GM23338 (cell line): ENCODE measurements around the gene TMC1. TPM values are rescaled to one million over a fixed set of nuclear protein-coding genes. Genes with fewer than 3 reads are reported as not detected.

ENCODE experiments used
- ATAC-seq: fragments of 200-7000 bp; cut with Tn5 transposase; 3 replicates; pipeline ENCODE4 v1.9.1; 2020
- DNase-seq: peaks from one replicate; pipeline ENCODE4 v3.0.0-alpha.2; 2015; ENCODE audit warnings: low spot score
- H2AFZ ChIP-seq: fragments of 200-600 bp; sonication (generic); 2 replicates; pipeline ENCODE4 v1.8.0; 2016; ENCODE audit warnings: antibody characterized with exemption, mild to moderate bottlenecking, moderate library complexity
- H3F3A ChIP-seq: fragments of 200-600 bp; sonication (generic); replicated peaks from 2 replicates; pipeline ENCODE4 v1.8.0; 2017; ENCODE audit warnings: antibody characterized with exemption, mixed run types, low read depth
- H3K27ac ChIP-seq: fragments of 200-600 bp; sonication (generic); 2 replicates; pipeline ENCODE4 v1.6.1; 2016; ENCODE audit warnings: low read depth
- H3K27me3 ChIP-seq: fragments of 200-600 bp; sonication (generic); 2 replicates; pipeline ENCODE4 v1.8.0; 2016; ENCODE audit warnings: mild to moderate bottlenecking, mixed run types, moderate library complexity; ENCODE audit not compliant: insufficient read depth
- H3K36me3 ChIP-seq: fragments of 200-600 bp; sonication (generic); 2 replicates; pipeline ENCODE4 v1.8.0; 2016; ENCODE audit warnings: mild to moderate bottlenecking; ENCODE audit not compliant: insufficient read depth
- H3K4me1 ChIP-seq: fragments of 200-600 bp; sonication (generic); 2 replicates; pipeline ENCODE4 v1.8.0; 2016; ENCODE audit warnings: mild to moderate bottlenecking, moderate library complexity; ENCODE audit not compliant: insufficient read depth
- H3K4me2 ChIP-seq: fragments of 200-600 bp; sonication (generic); 2 replicates; pipeline ENCODE4 v1.7.1; 2017; ENCODE audit warnings: mixed run types
- H3K4me3 ChIP-seq: fragments of 200-600 bp; sonication (generic); 2 replicates; pipeline ENCODE4 v1.6.1; 2016; ENCODE audit warnings: mixed run types
- H3K79me2 ChIP-seq: fragments of 200-600 bp; sonication (generic); replicated peaks from 2 replicates; pipeline ENCODE4 v1.8.0; 2017; ENCODE audit warnings: mild to moderate bottlenecking; ENCODE audit not compliant: insufficient read depth
- H3K9me2 ChIP-seq: fragments of 200-600 bp; sonication (generic); 2 replicates; pipeline ENCODE4 v1.8.0; 2017; ENCODE audit not compliant: insufficient read depth
- H4K20me1 ChIP-seq: fragments of 200-600 bp; sonication (generic); replicated peaks from 2 replicates; pipeline ENCODE4 v1.8.0; 2017; ENCODE audit warnings: mild to moderate bottlenecking; ENCODE audit not compliant: insufficient read depth
- H3K27ac Mint-ChIP-seq: 2 replicates; pipeline ENCODE4 v1.8.0; 2020; ENCODE audit warnings: inconsistent platforms, mild to moderate bottlenecking, moderate library complexity, mixed read lengths
- H3K27me3 Mint-ChIP-seq: 3 replicates; pipeline ENCODE4 v1.8.0; 2022; ENCODE audit warnings: low read depth, mild to moderate bottlenecking, moderate library complexity, mixed read lengths, inconsistent platforms; ENCODE audit not compliant: insufficient read depth, poor library complexity
- H3K36me3 Mint-ChIP-seq: 3 replicates; pipeline ENCODE4 v1.8.0; 2021; ENCODE audit warnings: low read depth, mild to moderate bottlenecking, inconsistent platforms, moderate library complexity, mixed read lengths
- H3K4me1 Mint-ChIP-seq: 3 replicates; pipeline ENCODE4 v1.8.0; 2020; ENCODE audit warnings: mild to moderate bottlenecking, inconsistent platforms, mixed read lengths
- H3K4me3 Mint-ChIP-seq: 3 replicates; pipeline ENCODE4 v1.8.0; 2021; ENCODE audit warnings: moderate library complexity, mild to moderate bottlenecking, inconsistent platforms, mixed read lengths
- H3K9me3 Mint-ChIP-seq: 3 replicates; pipeline ENCODE4 v1.8.0; 2020; ENCODE audit warnings: moderate library complexity, mild to moderate bottlenecking, inconsistent platforms, mixed read lengths
- CREB1 ChIP-seq: fragments of 250-450 bp; sonication (Bioruptor Pico); IDR thresholded peaks from 2 replicates; pipeline ENCODE4 v1.5.0; 2020; ENCODE audit warnings: low read depth, mild to moderate bottlenecking, moderate library complexity
- EZH2 ChIP-seq: fragments of 200-600 bp; sonication (generic); IDR thresholded peaks from one replicate; pipeline ENCODE4 v1.8.0; 2017; ENCODE audit warnings: antibody characterized with exemption, mild to moderate bottlenecking, low read depth; ENCODE audit not compliant: unreplicated experiment
- EZH2phosphoT487 ChIP-seq: fragments of 200-600 bp; sonication (generic); IDR thresholded peaks from one replicate; pipeline ENCODE4 v1.8.1; 2018; ENCODE audit warnings: antibody characterized with exemption; ENCODE audit not compliant: unreplicated experiment
- JUNB ChIP-seq: IDR thresholded peaks from one replicate; pipeline ENCODE4 v1.6.1; 2016; ENCODE audit warnings: antibody characterized with exemption; ENCODE audit not compliant: unreplicated experiment
- NANOG ChIP-seq: IDR thresholded peaks from 2 replicates; pipeline ENCODE4 v1.6.1; 2016; ENCODE audit warnings: antibody characterized with exemption, borderline replicate concordance
- POLR2AphosphoS5 ChIP-seq: IDR thresholded peaks from 2 replicates; pipeline ENCODE4 v1.6.1; 2016; ENCODE audit warnings: antibody characterized with exemption, low read depth
- STAT1 ChIP-seq: IDR thresholded peaks from one replicate; pipeline ENCODE4 v1.6.1; 2016; ENCODE audit warnings: antibody characterized with exemption; ENCODE audit not compliant: unreplicated experiment
- ZNF114 ChIP-seq: fragments of 250-450 bp; sonication (Bioruptor Pico); IDR thresholded peaks from 2 replicates; pipeline ENCODE4 v1.5.0; 2020; ENCODE audit warnings: mild to moderate bottlenecking, moderate library complexity
- ZNF331 ChIP-seq: fragments of 250-450 bp; sonication (Bioruptor Pico); IDR thresholded peaks from 2 replicates; pipeline ENCODE4 v1.5.0; 2020; ENCODE audit warnings: low read depth, mild to moderate bottlenecking, moderate library complexity
- polyA plus RNA-seq: library from polyadenylated mRNA; unstranded; fragments of >200 nt; fragmentation: Nextera tagmentation; extraction: Ambion mirVana; gene quantifications from 2 replicates; pipeline ENCODE4 v1.2.1, GENCODE V29; 2016
- total RNA-seq: library from RNA; depleted of rRNA; stranded (reverse); fragments of >200 nt; shearing (Covaris generic); gene quantifications from 2 replicates; pipeline ENCODE4 v1.2.3, GENCODE V29; 2014
- TF ChIP-seq, protein P1 (sequence below): IDR thresholded peaks from one replicate; pipeline ENCODE4 v1.6.1; 2018; ENCODE audit warnings: antibody characterized with exemption; ENCODE audit not compliant: unreplicated experiment
- TF ChIP-seq, protein P2 (sequence below): fragments of 250-450 bp; sonication (Bioruptor Pico); IDR thresholded peaks from 2 replicates; pipeline ENCODE4 v1.5.0; 2020; ENCODE audit warnings: mild to moderate bottlenecking, moderate library complexity
- TF ChIP-seq, protein P3 (sequence below), 2 experiments: fragments of 200-600 bp in 1 of 2; sonication (generic) in 1 of 2; conservative IDR thresholded peaks; 2 replicates each; pipeline versions ENCODE4 v1.5.1 to v1.6.1; 2016 to 2017; ENCODE audit warnings: antibody characterized with exemption in 2 of 2, low read depth in 2 of 2, mild to moderate bottlenecking in 2 of 2, moderate library complexity in 1 of 2
- TF ChIP-seq, protein P4 (sequence below): IDR thresholded peaks from 2 replicates; pipeline ENCODE4 v1.6.1; 2016; ENCODE audit warnings: antibody characterized with exemption

Gene TMC1
- total and polyA plus RNA-seq, 2 experiments from 2014 or later = 0.61 to 1.2 TPM

DNA sequence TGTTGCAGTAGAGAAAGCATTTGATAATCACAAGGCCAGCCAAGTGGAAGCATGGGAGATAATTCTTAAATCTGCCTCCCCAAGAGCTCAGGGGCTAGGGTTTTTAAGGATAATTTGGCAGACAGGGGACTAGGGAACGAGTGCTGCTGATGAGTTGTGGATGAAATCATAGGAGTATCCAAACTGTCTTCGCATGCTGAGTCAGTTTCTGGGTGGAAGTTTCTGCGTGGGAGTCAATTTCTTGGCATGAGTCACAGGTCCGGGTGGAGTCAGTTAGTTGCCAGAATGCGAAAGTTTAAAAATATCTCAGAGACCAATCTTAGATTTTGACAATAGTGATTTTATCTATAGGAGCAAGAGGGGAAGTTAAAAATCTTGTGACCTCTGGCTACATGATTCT is 112.6 kb downstream of the TMC1 start:
- H3K9me3 Mint-ChIP-seq = peaks cover 29% of the 10 kb centered on the region

More for the DNA sequence above, 112.6 kb downstream of the TMC1 start:
- Histone ChIP-seq H3K27me3 (no peaks in the 10 kb centered on the region), H3K4me3 (no peak overlapping the region), H4K20me1 (no peaks in the 10 kb centered on the region), H3K4me2 (no peak overlapping the region), H3K27ac (no peak overlapping the region), H3F3A (no peaks in the 10 kb centered on the region), H3K9me2 (no peaks in the 10 kb centered on the region), H3K36me3 (peaks cover 7% of the 10 kb centered on the region; the same call in 1 of the 2 replicates), H3K4me1 (peaks cover 5% of the 10 kb centered on the region), H3K79me2 (no peaks in the 10 kb centered on the region), H2AFZ (no peak overlapping the region)
- peaks cover 1% of the 10 kb centered on the region for H3K27me3 Mint-ChIP-seq
- no peak overlapping the region for H3K27ac Mint-ChIP-seq
- DNase-seq = no peak
- H3K4me1 Mint-ChIP-seq = peaks cover 3% of the 10 kb centered on the region
- H3K4me3 Mint-ChIP-seq = no peak overlapping the region
- TF ChIP-seq NANOG = no peak
- no peak for TF ChIP-seq ZNF331 (CRISPR knock-in tag)
- TF ChIP-seq, protein P1, sequence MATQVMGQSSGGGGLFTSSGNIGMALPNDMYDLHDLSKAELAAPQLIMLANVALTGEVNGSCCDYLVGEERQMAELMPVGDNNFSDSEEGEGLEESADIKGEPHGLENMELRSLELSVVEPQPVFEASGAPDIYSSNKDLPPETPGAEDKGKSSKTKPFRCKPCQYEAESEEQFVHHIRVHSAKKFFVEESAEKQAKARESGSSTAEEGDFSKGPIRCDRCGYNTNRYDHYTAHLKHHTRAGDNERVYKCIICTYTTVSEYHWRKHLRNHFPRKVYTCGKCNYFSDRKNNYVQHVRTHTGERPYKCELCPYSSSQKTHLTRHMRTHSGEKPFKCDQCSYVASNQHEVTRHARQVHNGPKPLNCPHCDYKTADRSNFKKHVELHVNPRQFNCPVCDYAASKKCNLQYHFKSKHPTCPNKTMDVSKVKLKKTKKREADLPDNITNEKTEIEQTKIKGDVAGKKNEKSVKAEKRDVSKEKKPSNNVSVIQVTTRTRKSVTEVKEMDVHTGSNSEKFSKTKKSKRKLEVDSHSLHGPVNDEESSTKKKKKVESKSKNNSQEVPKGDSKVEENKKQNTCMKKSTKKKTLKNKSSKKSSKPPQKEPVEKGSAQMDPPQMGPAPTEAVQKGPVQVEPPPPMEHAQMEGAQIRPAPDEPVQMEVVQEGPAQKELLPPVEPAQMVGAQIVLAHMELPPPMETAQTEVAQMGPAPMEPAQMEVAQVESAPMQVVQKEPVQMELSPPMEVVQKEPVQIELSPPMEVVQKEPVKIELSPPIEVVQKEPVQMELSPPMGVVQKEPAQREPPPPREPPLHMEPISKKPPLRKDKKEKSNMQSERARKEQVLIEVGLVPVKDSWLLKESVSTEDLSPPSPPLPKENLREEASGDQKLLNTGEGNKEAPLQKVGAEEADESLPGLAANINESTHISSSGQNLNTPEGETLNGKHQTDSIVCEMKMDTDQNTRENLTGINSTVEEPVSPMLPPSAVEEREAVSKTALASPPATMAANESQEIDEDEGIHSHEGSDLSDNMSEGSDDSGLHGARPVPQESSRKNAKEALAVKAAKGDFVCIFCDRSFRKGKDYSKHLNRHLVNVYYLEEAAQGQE = no peak
- TF ChIP-seq EZH2 = no peak
- no peak for TF ChIP-seq EZH2phosphoT487
- no peak for TF ChIP-seq CREB1 (CRISPR knock-in tag)
- TF ChIP-seq ZNF114 (CRISPR knock-in tag) = no peak
- TF ChIP-seq, protein P2, sequence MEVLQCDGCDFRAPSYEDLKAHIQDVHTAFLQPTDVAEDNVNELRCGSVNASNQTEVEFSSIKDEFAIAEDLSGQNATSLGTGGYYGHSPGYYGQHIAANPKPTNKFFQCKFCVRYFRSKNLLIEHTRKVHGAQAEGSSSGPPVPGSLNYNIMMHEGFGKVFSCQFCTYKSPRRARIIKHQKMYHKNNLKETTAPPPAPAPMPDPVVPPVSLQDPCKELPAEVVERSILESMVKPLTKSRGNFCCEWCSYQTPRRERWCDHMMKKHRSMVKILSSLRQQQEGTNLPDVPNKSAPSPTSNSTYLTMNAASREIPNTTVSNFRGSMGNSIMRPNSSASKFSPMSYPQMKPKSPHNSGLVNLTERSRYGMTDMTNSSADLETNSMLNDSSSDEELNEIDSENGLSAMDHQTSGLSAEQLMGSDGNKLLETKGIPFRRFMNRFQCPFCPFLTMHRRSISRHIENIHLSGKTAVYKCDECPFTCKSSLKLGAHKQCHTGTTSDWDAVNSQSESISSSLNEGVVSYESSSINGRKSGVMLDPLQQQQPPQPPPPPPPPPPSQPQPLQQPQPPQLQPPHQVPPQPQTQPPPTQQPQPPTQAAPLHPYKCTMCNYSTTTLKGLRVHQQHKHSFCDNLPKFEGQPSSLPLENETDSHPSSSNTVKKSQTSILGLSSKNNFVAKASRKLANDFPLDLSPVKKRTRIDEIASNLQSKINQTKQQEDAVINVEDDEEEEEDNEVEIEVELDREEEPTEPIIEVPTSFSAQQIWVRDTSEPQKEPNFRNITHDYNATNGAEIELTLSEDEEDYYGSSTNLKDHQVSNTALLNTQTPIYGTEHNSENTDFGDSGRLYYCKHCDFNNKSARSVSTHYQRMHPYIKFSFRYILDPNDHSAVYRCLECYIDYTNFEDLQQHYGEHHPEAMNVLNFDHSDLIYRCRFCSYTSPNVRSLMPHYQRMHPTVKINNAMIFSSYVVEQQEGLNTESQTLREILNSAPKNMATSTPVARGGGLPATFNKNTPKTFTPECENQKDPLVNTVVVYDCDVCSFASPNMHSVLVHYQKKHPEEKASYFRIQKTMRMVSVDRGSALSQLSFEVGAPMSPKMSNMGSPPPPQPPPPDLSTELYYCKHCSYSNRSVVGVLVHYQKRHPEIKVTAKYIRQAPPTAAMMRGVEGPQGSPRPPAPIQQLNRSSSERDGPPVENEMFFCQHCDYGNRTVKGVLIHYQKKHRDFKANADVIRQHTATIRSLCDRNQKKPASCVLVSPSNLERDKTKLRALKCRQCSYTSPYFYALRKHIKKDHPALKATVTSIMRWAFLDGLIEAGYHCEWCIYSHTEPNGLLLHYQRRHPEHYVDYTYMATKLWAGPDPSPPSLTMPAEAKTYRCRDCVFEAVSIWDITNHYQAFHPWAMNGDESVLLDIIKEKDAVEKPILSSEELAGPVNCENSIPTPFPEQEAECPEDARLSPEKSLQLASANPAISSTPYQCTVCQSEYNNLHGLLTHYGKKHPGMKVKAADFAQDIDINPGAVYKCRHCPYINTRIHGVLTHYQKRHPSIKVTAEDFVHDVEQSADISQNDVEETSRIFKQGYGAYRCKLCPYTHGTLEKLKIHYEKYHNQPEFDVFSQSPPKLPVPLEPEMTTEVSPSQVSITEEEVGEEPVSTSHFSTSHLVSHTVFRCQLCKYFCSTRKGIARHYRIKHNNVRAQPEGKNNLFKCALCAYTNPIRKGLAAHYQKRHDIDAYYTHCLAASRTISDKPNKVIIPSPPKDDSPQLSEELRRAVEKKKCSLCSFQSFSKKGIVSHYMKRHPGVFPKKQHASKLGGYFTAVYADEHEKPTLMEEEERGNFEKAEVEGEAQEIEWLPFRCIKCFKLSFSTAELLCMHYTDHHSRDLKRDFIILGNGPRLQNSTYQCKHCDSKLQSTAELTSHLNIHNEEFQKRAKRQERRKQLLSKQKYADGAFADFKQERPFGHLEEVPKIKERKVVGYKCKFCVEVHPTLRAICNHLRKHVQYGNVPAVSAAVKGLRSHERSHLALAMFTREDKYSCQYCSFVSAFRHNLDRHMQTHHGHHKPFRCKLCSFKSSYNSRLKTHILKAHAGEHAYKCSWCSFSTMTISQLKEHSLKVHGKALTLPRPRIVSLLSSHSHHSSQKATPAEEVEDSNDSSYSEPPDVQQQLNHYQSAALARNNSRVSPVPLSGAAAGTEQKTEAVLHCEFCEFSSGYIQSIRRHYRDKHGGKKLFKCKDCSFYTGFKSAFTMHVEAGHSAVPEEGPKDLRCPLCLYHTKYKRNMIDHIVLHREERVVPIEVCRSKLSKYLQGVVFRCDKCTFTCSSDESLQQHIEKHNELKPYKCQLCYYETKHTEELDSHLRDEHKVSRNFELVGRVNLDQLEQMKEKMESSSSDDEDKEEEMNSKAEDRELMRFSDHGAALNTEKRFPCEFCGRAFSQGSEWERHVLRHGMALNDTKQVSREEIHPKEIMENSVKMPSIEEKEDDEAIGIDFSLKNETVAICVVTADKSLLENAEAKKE = no peak
- TF ChIP-seq, protein P3, sequence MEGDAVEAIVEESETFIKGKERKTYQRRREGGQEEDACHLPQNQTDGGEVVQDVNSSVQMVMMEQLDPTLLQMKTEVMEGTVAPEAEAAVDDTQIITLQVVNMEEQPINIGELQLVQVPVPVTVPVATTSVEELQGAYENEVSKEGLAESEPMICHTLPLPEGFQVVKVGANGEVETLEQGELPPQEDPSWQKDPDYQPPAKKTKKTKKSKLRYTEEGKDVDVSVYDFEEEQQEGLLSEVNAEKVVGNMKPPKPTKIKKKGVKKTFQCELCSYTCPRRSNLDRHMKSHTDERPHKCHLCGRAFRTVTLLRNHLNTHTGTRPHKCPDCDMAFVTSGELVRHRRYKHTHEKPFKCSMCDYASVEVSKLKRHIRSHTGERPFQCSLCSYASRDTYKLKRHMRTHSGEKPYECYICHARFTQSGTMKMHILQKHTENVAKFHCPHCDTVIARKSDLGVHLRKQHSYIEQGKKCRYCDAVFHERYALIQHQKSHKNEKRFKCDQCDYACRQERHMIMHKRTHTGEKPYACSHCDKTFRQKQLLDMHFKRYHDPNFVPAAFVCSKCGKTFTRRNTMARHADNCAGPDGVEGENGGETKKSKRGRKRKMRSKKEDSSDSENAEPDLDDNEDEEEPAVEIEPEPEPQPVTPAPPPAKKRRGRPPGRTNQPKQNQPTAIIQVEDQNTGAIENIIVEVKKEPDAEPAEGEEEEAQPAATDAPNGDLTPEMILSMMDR (conservative IDR thresholded peaks at IDR 0.05; ENCODE audit: low read depth in 2 of 2) = no peak
- no peak for TF ChIP-seq JUNB
- TF ChIP-seq, protein P4, sequence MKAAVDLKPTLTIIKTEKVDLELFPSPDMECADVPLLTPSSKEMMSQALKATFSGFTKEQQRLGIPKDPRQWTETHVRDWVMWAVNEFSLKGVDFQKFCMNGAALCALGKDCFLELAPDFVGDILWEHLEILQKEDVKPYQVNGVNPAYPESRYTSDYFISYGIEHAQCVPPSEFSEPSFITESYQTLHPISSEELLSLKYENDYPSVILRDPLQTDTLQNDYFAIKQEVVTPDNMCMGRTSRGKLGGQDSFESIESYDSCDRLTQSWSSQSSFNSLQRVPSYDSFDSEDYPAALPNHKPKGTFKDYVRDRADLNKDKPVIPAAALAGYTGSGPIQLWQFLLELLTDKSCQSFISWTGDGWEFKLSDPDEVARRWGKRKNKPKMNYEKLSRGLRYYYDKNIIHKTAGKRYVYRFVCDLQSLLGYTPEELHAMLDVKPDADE = no peak
- TF ChIP-seq POLR2AphosphoS5 = no peak
- TF ChIP-seq STAT1 = no peak
- ATAC-seq = no peak
- peaks cover 29% of the 10 kb centered on the region for H3K36me3 Mint-ChIP-seq
